ENCODE data around the gene NFE2L3.

DNA sequence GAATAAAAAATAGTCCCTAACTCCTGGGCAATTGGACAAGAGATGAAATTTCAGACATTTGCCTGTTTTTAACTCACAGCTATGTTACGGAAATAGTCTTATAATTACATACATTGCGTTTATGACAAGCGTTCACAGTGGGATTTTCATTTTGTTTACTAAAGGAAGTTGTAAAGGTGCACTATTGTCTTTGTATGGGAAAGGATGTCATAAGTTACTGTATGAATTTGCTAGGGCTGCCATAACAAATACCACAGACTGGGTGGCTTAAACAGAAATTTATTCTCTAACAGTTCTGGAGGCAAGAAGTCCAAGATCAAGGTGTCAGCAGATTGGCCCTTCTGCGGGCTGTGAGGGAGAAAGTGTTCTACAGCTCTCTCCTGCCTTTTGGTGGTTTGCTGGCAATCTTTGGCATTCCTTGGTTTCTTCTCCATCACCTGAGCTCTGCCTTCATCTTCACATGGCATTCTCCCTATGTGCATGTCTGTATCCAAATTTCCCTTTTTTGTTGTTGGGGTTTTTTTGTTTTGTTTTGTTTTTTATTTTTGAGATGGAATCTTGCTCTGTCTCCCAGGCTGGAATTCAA lies 5.6 kb downstream of the NFE2L3 start:
- TF ChIP-seq CTCF (IDR thresholded peaks at IDR 0.05), result no peak
- no peak for TF ChIP-seq POLR2A (IDR thresholded peaks at IDR 0.05; ENCODE audit: low read depth)
- TF ChIP-seq POLR2AphosphoS5 (IDR thresholded peaks at IDR 0.05), result no peak
- TF ChIP-seq EP300 (IDR thresholded peaks at IDR 0.05), result no peak

Measured in esophagus muscularis mucosa (tissue), 4 donors.